Activated T-cell treated with anti-CD3 and anti-CD28 coated beads, Interleukin-2, amount 50 U/mL, for 24 hours (primary cell): ENCODE results near the gene SIRPB2.

ENCODE experiments used
- DNase-seq: peaks from one replicate; pipeline ENCODE4 v3.0.0-alpha.2; 2020
- H3K27ac Mint-ChIP-seq: 2 replicates; pipeline ENCODE4 v1.8.0; 2020; ENCODE audit warnings: mild to moderate bottlenecking, mixed read lengths
- H3K27me3 Mint-ChIP-seq: 2 replicates; pipeline ENCODE4 v1.8.0; 2020; ENCODE audit warnings: mixed read lengths
- H3K36me3 Mint-ChIP-seq: 2 replicates; pipeline ENCODE4 v1.8.0; 2020; ENCODE audit warnings: low read depth, mixed read lengths
- H3K4me1 Mint-ChIP-seq: 2 replicates; pipeline ENCODE4 v1.8.0; 2020; ENCODE audit warnings: low read depth, mixed read lengths
- H3K4me3 Mint-ChIP-seq: 2 replicates; pipeline ENCODE4 v1.8.0; 2020; ENCODE audit warnings: mild to moderate bottlenecking, moderate library complexity, mixed read lengths
- H3K9me3 Mint-ChIP-seq: 2 replicates; pipeline ENCODE4 v1.8.0; 2020; ENCODE audit warnings: mixed read lengths

Gene SIRPB2

GRCh38 chr20:1489764-1490436 lies 1.3 kb downstream of the SIRPB2 start:
- Mint-ChIP-seq H3K4me3 (no peak overlapping the region), H3K36me3 (no peaks in the 10 kb centered on the region), H3K9me3 (peaks cover 2% of the 10 kb centered on the region), H3K4me1 (peaks cover 5% of the 10 kb centered on the region), H3K27me3 (peaks cover 31% of the 10 kb centered on the region), H3K27ac (no peak overlapping the region)
- DNase-seq, result no peak

DNA sequence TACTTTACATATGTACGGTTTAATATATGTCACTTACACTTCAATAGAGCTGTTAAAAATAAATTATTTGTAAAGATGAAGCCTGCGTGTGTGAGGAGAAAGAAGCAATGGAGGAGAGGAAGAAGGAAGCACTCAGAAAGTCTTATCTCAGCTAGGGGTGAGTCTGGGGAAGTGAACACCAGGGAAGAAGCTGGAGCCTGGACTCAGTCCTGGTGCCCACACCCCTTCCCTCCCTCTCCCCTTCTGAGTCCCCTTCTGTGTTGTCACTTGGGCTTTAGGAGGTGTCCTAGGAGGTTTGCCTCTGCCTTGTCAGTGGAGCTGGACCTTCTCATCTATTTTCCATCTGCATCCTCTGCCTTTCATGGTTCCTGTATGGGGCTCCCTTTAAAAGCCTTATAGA lies 1.9 kb downstream of the SIRPB2 start:
- Mint-ChIP-seq H3K9me3 (peaks cover 2% of the 10 kb centered on the region), H3K36me3 (no peaks in the 10 kb centered on the region), H3K27ac (no peak overlapping the region), H3K27me3 (peaks cover 30% of the 10 kb centered on the region), H3K4me3 (no peak overlapping the region), H3K4me1 (peaks cover 6% of the 10 kb centered on the region)
- no peak for DNase-seq

DNA sequence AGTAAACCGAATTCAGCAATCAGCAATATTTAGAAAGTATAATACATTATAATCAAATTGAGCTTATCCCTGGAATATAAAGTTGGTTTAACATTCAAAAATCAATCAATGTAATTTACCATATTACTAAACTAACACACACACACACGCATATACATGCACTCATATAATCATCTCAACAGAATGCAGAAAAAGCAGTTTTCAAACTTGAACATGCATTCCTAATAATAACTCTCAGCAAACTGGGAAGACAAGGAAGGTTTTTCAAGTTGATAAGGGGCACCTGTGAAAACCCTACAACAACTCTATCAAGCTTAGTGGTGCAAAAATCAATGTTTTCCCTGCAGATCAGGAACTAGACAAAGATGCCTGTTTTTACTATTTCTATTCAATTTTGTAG lies 4.7 kb downstream of the SIRPB2 start:
- no peaks in the 10 kb centered on the region for H3K36me3 Mint-ChIP-seq

GRCh38 chr20:1484438-1485116 lies 6.6 kb downstream of the SIRPB2 start:
- H3K27me3 Mint-ChIP-seq, result peaks cover 49% of the 10 kb centered on the region
- H3K36me3 Mint-ChIP-seq, result no peaks in the 10 kb centered on the region
- DNase-seq, result no peak
- H3K4me3 Mint-ChIP-seq, result no peak overlapping the region
- H3K4me1 Mint-ChIP-seq, result peaks cover 2% of the 10 kb centered on the region
- H3K27ac Mint-ChIP-seq, result no peak overlapping the region
- no peaks in the 10 kb centered on the region for H3K9me3 Mint-ChIP-seq

More for the DNA sequence above, 4.7 kb downstream of the SIRPB2 start:
- Mint-ChIP-seq H3K27me3 (peaks cover 46% of the 10 kb centered on the region), H3K4me1 (peaks cover 4% of the 10 kb centered on the region), H3K27ac (no peak overlapping the region), H3K9me3 (no peaks in the 10 kb centered on the region), H3K4me3 (no peak overlapping the region)
- no peak for DNase-seq

GRCh38 chr20:1479831-1480595 lies 11.2 kb downstream of the SIRPB2 start:
- H3K27me3 Mint-ChIP-seq, result peaks cover 35% of the 10 kb centered on the region
- peaks cover 2% of the 10 kb centered on the region for H3K4me1 Mint-ChIP-seq
- DNase-seq, result no peak
- no peaks in the 10 kb centered on the region for H3K36me3 Mint-ChIP-seq
- H3K9me3 Mint-ChIP-seq, result no peaks in the 10 kb centered on the region
- no peak overlapping the region for H3K27ac Mint-ChIP-seq
- H3K4me3 Mint-ChIP-seq, result no peak overlapping the region

GRCh38 chr20:1478566-1478965 lies 12.7 kb downstream of the SIRPB2 start:
- H3K27ac Mint-ChIP-seq, result no peak overlapping the region
- H3K4me3 Mint-ChIP-seq, result no peak overlapping the region
- no peaks in the 10 kb centered on the region for H3K9me3 Mint-ChIP-seq
- H3K27me3 Mint-ChIP-seq, result peaks cover 26% of the 10 kb centered on the region
- H3K4me1 Mint-ChIP-seq, result no peaks in the 10 kb centered on the region
- no peak for DNase-seq
- H3K36me3 Mint-ChIP-seq, result no peaks in the 10 kb centered on the region

- no peaks in the 10 kb centered on the region for H3K4me1 Mint-ChIP-seq
- H3K36me3 Mint-ChIP-seq, result no peaks in the 10 kb centered on the region
These were observed 13.2 kb downstream of the SIRPB2 start for GRCh38 chr20:1477896-1478490.

DNA sequence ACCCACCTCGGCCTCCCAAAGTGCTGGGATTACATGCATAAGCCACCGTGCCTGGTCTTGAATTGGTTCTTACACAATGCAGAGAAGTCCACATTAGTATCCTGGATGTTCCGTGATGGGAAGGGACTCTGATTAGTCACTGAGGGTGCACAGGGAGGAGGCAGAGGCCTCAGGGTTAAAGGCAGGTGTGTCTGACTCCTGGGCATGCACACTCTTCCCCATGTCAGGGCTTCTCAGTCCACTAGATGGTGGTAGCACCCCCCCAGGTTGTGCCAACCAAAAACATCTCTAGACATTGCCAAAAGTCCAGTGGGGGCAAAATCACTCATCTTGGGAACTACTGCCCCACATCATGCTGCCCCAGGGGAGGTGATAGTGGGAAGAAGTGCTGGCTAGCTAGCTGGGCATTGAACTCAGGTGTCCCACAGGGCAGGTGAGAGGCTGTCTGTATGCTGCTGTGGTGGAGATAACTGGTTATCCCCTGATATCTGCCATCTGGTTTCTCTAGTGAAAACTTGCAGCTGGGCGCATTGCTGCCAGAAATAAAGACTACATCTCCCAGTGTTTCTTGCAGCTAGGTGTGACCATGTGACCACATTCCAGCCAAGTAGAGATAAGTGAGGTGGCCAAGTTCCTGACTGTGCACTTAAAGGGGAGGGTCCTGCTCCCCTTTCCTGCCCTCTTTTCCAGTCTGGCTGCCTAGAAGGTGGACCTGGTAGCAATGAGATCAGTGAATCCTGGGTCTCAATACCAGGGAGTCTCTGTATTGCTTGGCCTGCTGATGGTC lies 16.2 kb downstream of the SIRPB2 start:
- no peak for DNase-seq

More at GRCh38 chr20:1477896-1478490, 13.2 kb downstream of the SIRPB2 start:
- no peak overlapping the region for H3K27ac Mint-ChIP-seq
- no peaks in the 10 kb centered on the region for H3K9me3 Mint-ChIP-seq
- H3K4me3 Mint-ChIP-seq, result no peak overlapping the region
- H3K27me3 Mint-ChIP-seq, result peaks cover 22% of the 10 kb centered on the region
- DNase-seq, result no peak

DNA sequence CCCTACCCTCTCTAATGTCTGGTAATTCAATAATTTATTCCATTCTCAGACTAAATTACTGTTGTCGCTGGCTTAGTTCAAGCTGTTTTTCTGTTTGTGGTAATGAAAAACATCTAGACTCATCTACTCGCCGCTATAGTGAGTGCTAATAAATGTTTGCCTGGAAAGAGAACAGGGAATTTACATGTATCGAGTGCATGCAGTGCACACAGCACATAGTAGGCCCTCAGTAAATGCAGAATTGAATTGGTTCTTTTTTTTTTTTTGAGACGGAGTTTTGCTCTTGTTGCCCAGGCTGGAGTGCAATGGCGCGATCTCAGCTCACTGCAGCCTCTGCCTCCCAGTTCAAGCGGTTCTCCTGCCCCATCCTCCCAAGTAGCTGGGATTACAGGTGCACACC lies 16.9 kb downstream of the SIRPB2 start:
- no peak for DNase-seq

More for the DNA sequence above, 16.2 kb downstream of the SIRPB2 start:
- no peak overlapping the region for H3K4me3 Mint-ChIP-seq
- H3K36me3 Mint-ChIP-seq, result no peaks in the 10 kb centered on the region
- H3K9me3 Mint-ChIP-seq, result no peaks in the 10 kb centered on the region
- no peak overlapping the region for H3K27ac Mint-ChIP-seq
- no peaks in the 10 kb centered on the region for H3K4me1 Mint-ChIP-seq
- peaks cover 5% of the 10 kb centered on the region for H3K27me3 Mint-ChIP-seq

DNA sequence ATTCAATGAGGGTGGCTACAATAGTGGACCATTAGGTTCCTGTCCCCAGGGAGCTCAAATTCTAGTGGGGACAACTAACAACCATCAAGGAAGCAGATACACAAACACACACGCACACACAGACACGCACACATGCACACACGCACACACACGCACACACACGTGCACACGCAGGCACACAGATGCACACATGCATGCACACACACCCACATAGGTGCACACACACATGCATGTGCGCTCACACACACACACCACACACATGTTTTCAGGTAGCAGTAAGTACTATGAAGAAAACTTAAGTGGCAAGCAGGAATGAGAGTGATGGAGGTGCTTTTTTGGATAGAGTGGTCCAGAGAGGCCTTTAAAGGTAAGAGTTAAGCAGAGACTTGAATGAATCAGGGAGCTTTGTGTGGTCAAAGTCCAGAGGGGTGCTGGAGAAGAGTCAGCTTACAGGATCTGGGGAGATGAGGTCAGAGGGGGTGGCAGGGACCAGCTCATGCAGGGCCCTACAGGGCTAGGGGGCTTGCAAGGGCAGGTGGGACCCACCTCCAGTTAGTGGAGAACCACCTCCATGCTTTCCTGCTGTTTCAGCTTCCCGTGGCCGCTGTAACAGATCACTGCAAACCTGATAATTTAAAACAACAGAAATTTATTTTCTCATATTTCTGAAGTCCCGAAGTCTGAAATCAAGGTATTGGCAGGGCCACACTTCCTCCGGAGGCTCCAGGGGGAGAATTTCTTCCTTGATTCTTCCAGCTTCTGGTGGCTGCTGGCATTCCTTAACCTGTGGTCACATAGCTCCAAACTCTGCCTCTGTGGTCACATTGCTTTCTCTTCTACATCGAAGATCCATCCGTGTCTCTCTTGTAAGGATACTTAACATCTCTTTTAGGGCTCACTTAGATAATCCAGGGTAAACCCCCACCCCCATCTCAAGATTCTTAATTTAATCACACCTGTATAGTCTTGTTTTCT lies 17.7 kb downstream of the SIRPB2 start:
- Mint-ChIP-seq H3K36me3 (no peaks in the 10 kb centered on the region), H3K4me3 (no peak overlapping the region), H3K27me3 (peaks cover 6% of the 10 kb centered on the region), H3K9me3 (no peaks in the 10 kb centered on the region), H3K27ac (no peak overlapping the region), H3K4me1 (no peaks in the 10 kb centered on the region)
- no peak for DNase-seq

More for the DNA sequence above, 16.9 kb downstream of the SIRPB2 start:
- H3K9me3 Mint-ChIP-seq, result no peaks in the 10 kb centered on the region
- H3K27me3 Mint-ChIP-seq, result peaks cover 3% of the 10 kb centered on the region
- no peaks in the 10 kb centered on the region for H3K36me3 Mint-ChIP-seq
- H3K4me1 Mint-ChIP-seq, result no peaks in the 10 kb centered on the region
- H3K27ac Mint-ChIP-seq, result no peak overlapping the region
- H3K4me3 Mint-ChIP-seq, result no peak overlapping the region

DNA sequence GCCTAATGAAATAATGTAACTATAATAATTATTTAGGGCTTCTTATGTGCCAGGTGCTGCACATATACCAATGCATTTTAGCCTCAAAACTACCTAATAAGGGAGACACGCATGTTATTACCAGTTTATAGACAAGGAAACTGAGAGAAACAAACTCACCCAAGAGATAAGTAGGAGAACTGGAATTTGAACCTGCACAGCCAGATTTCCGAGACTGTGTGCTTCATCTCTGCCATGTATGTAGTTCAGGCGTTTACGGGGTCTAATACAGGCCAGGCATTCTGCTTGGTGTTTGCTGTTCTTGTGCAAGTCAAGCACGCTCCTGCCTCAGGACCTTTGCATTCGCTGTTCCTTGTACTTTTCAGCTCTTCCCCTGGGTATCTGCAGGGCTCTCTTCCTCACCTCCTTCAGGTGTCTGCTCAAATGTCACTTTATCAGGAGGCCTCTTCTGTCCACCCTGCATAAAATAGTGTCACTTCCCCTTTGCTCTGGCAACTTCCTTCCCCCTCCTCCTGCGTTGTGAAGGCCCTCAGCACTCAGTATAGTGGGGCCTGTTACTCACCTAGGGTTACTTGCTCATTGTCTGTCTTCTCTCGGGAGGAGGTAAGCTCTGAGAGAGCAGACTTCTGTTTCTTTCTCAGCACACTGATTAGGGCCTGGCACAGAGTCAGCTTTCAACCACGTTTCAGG lies 18.5 kb downstream of the SIRPB2 start:
- Mint-ChIP-seq H3K4me3 (no peak overlapping the region), H3K36me3 (no peaks in the 10 kb centered on the region), H3K9me3 (no peaks in the 10 kb centered on the region), H3K27me3 (peaks cover 10% of the 10 kb centered on the region), H3K27ac (no peak overlapping the region), H3K4me1 (peaks cover 6% of the 10 kb centered on the region)
- DNase-seq, result no peak

GRCh38 chr20:1471242-1471641 lies 20.0 kb downstream of the SIRPB2 start:
- Mint-ChIP-seq H3K4me1 (peaks cover 14% of the 10 kb centered on the region), H3K27ac (no peak overlapping the region), H3K27me3 (peaks cover 9% of the 10 kb centered on the region), H3K4me3 (no peak overlapping the region), H3K9me3 (no peaks in the 10 kb centered on the region), H3K36me3 (no peaks in the 10 kb centered on the region)
- no peak for DNase-seq
